ENCODE measurements around the gene IL10RA.
A peak's percentile ranks its signal among the peaks of the same experiment; 100 is the strongest.
"Not testable (repeated sequence)": the region's sequence is repeated elsewhere in the genome, so short reads cannot be mapped to it uniquely, and the experiment has no call there.

IL10RA gene

GRCh38 chr11:117985953-117986887, at the start of gene IL10RA:
Gene IL10RA (plus strand): TSS chr11:117986394. CDS start chr11:117986468, 74 bp downstream.
- peak; percentile 80 for DNase-seq

GRCh38 chr11:117936973-117937372, 49.2 kb upstream of the IL10RA start:
- DNase-seq, result no peak

GRCh38 chr11:117940736-117941135, 45.5 kb upstream of the IL10RA start:
- DNase-seq, result no peak

GRCh38 chr11:117941163-117941707, 45.0 kb upstream of the IL10RA start:
- no peak for DNase-seq

GRCh38 chr11:117941976-117942654, 44.1 kb upstream of the IL10RA start:
- no peak for DNase-seq

- no peak for DNase-seq
Observed at GRCh38 chr11:117944554-117944953, 41.6 kb upstream of the IL10RA start.

GRCh38 chr11:117945047-117945810, 41.0 kb upstream of the IL10RA start:
- no peak for DNase-seq

- no peak for DNase-seq
Observed at GRCh38 chr11:117946156-117946841, 39.9 kb upstream of the IL10RA start.

GRCh38 chr11:117946842-117947526, 39.2 kb upstream of the IL10RA start:
- DNase-seq, result peak; percentile 87

GRCh38 chr11:117947751-117948150, 38.4 kb upstream of the IL10RA start:
- not testable (repeated sequence) for DNase-seq

- DNase-seq, result not testable (repeated sequence)
Observed at GRCh38 chr11:117948466-117948865, 37.7 kb upstream of the IL10RA start.

- no peak for DNase-seq
Observed at GRCh38 chr11:117949062-117949461, 37.1 kb upstream of the IL10RA start.

GRCh38 chr11:117950301-117950700, 35.9 kb upstream of the IL10RA start:
- DNase-seq, result peak; percentile 57

GRCh38 chr11:117950993-117951961, 34.9 kb upstream of the IL10RA start:
- peak; percentile 28 for DNase-seq

GRCh38 chr11:117953024-117953671, 33.0 kb upstream of the IL10RA start:
- no peak for DNase-seq

- no peak for DNase-seq
Observed at GRCh38 chr11:117958949-117959348, 27.2 kb upstream of the IL10RA start.

GRCh38 chr11:117959438-117960149, 26.6 kb upstream of the IL10RA start:
- no peak for DNase-seq

- no peak for DNase-seq
Observed at GRCh38 chr11:117960406-117960805, 25.8 kb upstream of the IL10RA start.

GRCh38 chr11:117961896-117962295, 24.3 kb upstream of the IL10RA start:
- DNase-seq, result no peak

Measured in stimulated activated CD4-positive, alpha-beta T cell treated with anti-CD3 and anti-CD28 coated beads, Interleukin-4, amount 100 ng/mL, for 24 hours (primary cell).